ENCODE results near the gene DUSP8. TPM values are rescaled to one million over a fixed set of nuclear protein-coding genes. Genes with fewer than 3 reads are reported as not detected.

Gene DUSP8
- total and polyA plus RNA-seq, 2 of the 8 experiments (the other 6 are each of a cell fraction or from before 2014, with no cell fraction given) = 2.8 to 3.6 TPM

DNA sequence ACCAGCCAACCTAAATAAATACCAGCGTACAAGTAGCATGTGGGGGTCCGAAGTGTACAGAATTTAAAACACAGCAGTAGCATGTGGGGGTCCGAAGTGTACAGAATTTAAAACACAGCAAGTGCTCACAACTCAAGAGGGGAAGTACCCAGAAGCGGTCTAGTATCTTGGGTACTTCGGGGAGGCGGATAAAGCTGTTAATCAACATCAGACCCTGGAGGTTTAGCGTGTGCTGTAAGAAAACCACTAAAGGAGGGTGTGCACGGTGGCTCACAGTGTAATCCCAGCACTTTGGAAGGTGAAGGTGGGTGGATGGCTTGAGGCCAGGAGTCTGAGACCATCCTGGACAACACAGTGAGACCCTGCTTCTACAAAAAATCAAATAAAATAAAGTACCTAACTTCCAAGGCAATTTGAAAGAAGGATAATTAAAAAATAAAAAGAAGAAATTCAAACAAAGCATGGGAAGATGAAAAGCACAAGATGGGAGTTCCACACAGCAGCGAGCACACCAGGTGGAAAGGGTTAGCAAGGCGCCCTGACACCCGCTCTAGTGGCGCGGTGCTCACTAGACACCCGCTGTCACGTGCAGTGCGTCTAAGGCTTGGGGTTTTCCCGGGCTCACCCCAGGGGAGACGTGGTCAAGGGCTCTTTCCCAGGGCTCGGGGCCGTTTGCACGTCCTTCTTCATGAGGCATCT is 50.5 kb downstream of the DUSP8 start:
- Histone ChIP-seq H3K9me3 (ENCODE audit: insufficient read depth in 2 of 2, low read depth in 1 of 2, low read length in 1 of 2) (no peaks in the 10 kb centered on the region), H2AFZ (ENCODE audit: low read length) (no peak overlapping the region), H3K4me1 (replicated peaks in 1 of 4; ENCODE audit: control insufficient read depth in 3 of 4, insufficient read depth in 4 of 4, low read length in 3 of 4) (0 out of 7 replicates have a peak, but pooled peaks cover 0 to 2% (median 0%) of the 10 kb centered on the region in 4 experiments), H3K4ac (replicated peaks; ENCODE audit: insufficient read length, low read depth, low read length) (no peak overlapping the region), H4K91ac (replicated peaks; ENCODE audit: insufficient read length, low read length) (no peak overlapping the region), H2BK5ac (ENCODE audit: low read depth, low read length) (no peak overlapping the region), H3K79me1 (ENCODE audit: low read depth, low read length) (peaks cover 7% of the 10 kb centered on the region), H3K4me3 (ENCODE audit: extremely low read depth in 1 of 4, insufficient read depth in 2 of 4, low read depth in 3 of 4, low read length in 4 of 4) (no peak overlapping the region), H2BK12ac (ENCODE audit: low read depth, low read length) (no peak overlapping the region), H2AK5ac (ENCODE audit: low read depth, low read length) (no peak overlapping the region), H2BK120ac (replicated peaks; ENCODE audit: low read depth, low read length) (no peak overlapping the region), H3K4me2 (ENCODE audit: insufficient read depth in 1 of 2, low read depth in 2 of 2, low read length in 2 of 2) (no peak overlapping the region), H3K79me2 (ENCODE audit: control insufficient read depth in 1 of 2, insufficient read depth in 2 of 2, low read length in 2 of 2) (peaks cover 0 to 20% of the 10 kb centered on the region in 2 experiments; a peak in 1 of 4 replicates), H3K56ac (replicated peaks; ENCODE audit: insufficient read length, low read depth, low read length) (no peak overlapping the region), H4K8ac (ENCODE audit: extremely low read depth, insufficient read depth, low read length) (no peak overlapping the region), H3K14ac (ENCODE audit: insufficient read length) (no peak overlapping the region), H3K27ac (ENCODE audit: low read depth, low read length) (no peak overlapping the region), H3K23ac (ENCODE audit: insufficient read length) (no peak overlapping the region), H2BK20ac (ENCODE audit: low read length) (no peak overlapping the region), H3K23me2 (ENCODE audit: low read depth, low read length) (no peaks in the 10 kb centered on the region), H2BK15ac (ENCODE audit: low read length) (no peak overlapping the region), H4K20me1 (replicated peaks in 1 of 2; ENCODE audit: control insufficient read depth in 1 of 2, insufficient read depth in 2 of 2, low read length in 2 of 2) (peaks cover 12 to 20% of the 10 kb centered on the region in 2 experiments), H4K5ac (ENCODE audit: insufficient read length, low read depth, low read length) (no peak overlapping the region), H3K27me3 (replicated peaks in 1 of 4; ENCODE audit: control insufficient read depth in 3 of 4, extremely low read depth in 1 of 4, insufficient read depth in 3 of 4, low read length in 3 of 4) (no peaks in the 10 kb centered on the region), H3K36me3 (ENCODE audit: control insufficient read depth in 2 of 4, insufficient read depth in 4 of 4, low read length in 3 of 4) (no peaks in the 10 kb centered on the region), H3K18ac (ENCODE audit: extremely low read depth, low read length) (no peak overlapping the region; the same call in 1 of the 2 replicates), H3K9ac (replicated peaks in 1 of 4; ENCODE audit: extremely low read depth in 1 of 4, low read depth in 3 of 4, low read length in 3 of 4) (no peak overlapping the region)
- DNase-seq (ENCODE audit: low read depth in 1 of 2, low spot score in 2 of 2) (no peak), FAIRE-seq (no peak)
- POLR2A ChIA-PET (ENCODE audit: partially characterized antibody) = no interaction called here
- TF ChIP-seq HDAC2 (IDR thresholded peaks at IDR 0.05; ENCODE audit: borderline replicate concordance in 1 of 2, low read depth in 2 of 2, low read length in 2 of 2) = no peak
- no peak for TF ChIP-seq CHD1 (IDR thresholded peaks at IDR 0.05; ENCODE audit: low read depth, low read length)
- whole genome bisulfite sequencing, 2 experiments (ENCODE audit: extremely low coverage in 1 of 2, insufficient coverage in 1 of 2, insufficient read length in 1 of 2, insufficient replicate concordance in 2 of 2, low coverage in 1 of 2, low lambda C conversion rate in 2 of 2, missing lambda C conversion rate in 1 of 2) = 91% methylated on average over 21 of the region's 21 CpGs; no CpG with 5 or more reads in 1 of the 2 experiments
- CTCF ChIA-PET (ENCODE audit: partially characterized antibody) = interaction anchor here (0.6 to 2.5 kb wide), 6 partner anchors 8 to 173 kb away, joined by 3 to 10 read pairs (median 3); no protein-coding TSS in a partner anchor
